SJSA1 (cell line): Measurements from ENCODE around the gene PPM1N. TPM values are rescaled to one million over a fixed set of nuclear protein-coding genes. Genes with fewer than 3 reads are reported as not detected.

Experiments
- DNase-seq, 2 experiments: peaks; one replicate each; pipeline ENCODE4 v3.0.0-alpha.2; 2015 to 2020; ENCODE audit warnings: low spot score in 2 of 2, low read depth in 1 of 2
- H3K27ac ChIP-seq: fragments of 250-450 bp; sonication (Bioruptor Pico); 2 replicates; pipeline ENCODE4 v1.5.1; 2020; ENCODE audit warnings: mild to moderate bottlenecking, moderate library complexity
- H3K27me3 ChIP-seq: fragments of 250-450 bp; sonication (Bioruptor Pico); replicated peaks from 2 replicates; pipeline ENCODE4 v1.5.1; 2020; ENCODE audit warnings: mild to moderate bottlenecking, moderate library complexity
- H3K36me3 ChIP-seq: fragments of 250-450 bp; sonication (Bioruptor Pico); 2 replicates; pipeline ENCODE4 v1.5.1; 2020; ENCODE audit warnings: mild to moderate bottlenecking
- H3K4me1 ChIP-seq: fragments of 250-450 bp; sonication (Bioruptor Pico); replicated peaks from 2 replicates; pipeline ENCODE4 v1.6.1; 2021; ENCODE audit warnings: mild to moderate bottlenecking
- H3K4me3 ChIP-seq: fragments of 250-450 bp; sonication (Bioruptor Pico); 2 replicates; pipeline ENCODE4 v1.5.1; 2020; ENCODE audit warnings: mild to moderate bottlenecking
- H3K9me3 ChIP-seq: fragments of 250-450 bp; sonication (Bioruptor Pico); replicated peaks from 2 replicates; pipeline ENCODE4 v1.5.1; 2020; ENCODE audit warnings: mild to moderate bottlenecking
- total RNA-seq: library from RNA; depleted of rRNA; stranded (reverse); fragments of >200 nt; shearing (Covaris generic); gene quantifications from 2 replicates; pipeline ENCODE4 v1.2.3, GENCODE V29; 2014; rRNA removed

PPM1N gene, protein sequence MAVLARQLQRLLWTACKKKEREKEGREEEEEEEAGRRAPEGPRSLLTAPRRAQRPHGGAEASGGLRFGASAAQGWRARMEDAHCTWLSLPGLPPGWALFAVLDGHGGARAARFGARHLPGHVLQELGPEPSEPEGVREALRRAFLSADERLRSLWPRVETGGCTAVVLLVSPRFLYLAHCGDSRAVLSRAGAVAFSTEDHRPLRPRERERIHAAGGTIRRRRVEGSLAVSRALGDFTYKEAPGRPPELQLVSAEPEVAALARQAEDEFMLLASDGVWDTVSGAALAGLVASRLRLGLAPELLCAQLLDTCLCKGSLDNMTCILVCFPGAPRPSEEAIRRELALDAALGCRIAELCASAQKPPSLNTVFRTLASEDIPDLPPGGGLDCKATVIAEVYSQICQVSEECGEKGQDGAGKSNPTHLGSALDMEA
- 0.29 TPM in 1 of 2 replicates, not detected in the other for total RNA-seq

DNA sequence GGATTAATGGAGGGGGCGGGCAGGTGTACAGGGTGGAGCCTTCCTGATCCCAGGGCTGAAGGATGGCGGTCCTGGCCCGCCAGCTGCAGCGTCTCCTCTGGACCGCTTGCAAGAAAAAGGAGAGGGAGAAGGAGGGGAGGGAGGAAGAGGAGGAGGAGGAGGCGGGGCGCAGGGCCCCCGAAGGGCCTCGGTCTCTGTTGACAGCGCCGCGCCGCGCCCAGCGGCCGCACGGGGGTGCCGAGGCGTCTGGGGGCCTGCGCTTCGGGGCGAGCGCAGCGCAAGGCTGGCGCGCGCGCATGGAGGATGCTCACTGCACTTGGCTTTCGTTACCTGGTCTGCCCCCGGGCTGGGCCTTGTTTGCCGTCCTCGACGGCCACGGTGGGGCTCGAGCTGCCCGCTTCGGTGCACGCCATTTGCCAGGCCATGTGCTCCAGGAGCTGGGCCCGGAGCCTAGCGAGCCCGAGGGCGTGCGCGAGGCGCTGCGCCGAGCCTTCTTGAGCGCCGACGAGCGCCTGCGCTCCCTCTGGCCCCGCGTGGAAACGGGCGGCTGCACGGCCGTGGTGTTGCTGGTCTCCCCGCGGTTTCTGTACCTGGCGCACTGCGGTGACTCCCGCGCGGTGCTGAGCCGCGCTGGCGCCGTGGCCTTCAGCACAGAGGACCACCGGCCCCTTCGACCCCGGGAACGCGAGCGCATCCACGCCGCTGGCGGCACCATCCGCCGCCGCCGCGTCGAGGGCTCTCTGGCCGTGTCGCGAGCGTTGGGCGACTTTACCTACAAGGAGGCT is at the start of gene PPM1N:
Gene PPM1N (plus strand): TSS at position 33 of the 785 bp plus-strand sequence. CDS start 30 bp downstream, at position 63.
- no peak for DNase-seq
- H3K9me3 ChIP-seq = 0 out of 2 replicates have a peak, but pooled peaks cover 8% of the 10 kb centered on the region
- H3K27ac ChIP-seq = no peak within 1 kb of the TSS
- peak within 1 kb of the TSS; percentile 54 for H3K4me3 ChIP-seq
- peaks cover 4% of the 10 kb centered on the region; the same call in 1 of the 2 replicates for H3K36me3 ChIP-seq
- H3K27me3 ChIP-seq = peaks cover 12% of the 10 kb centered on the region
- H3K4me1 ChIP-seq = peaks cover 24% of the 10 kb centered on the region

DNA sequence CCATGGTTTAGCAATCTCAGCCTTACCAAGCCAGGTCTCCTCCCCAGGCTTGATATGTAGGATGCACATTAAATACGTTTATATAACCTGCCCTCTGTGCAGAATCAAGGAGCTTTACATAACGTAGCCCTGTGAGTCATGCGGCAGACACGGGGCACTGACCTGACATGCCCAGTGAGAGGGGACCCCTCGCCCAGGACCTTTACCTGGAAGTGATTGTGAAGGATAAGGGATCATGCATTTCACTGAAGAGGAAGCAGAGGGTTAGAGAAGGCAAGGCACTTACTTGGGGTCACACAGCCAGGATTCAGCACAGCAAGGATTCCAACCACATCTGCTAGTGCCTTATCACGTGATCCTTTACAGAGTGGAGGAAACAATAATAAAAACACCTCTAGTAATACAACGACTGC is 49.4 kb upstream of the PPM1N start:
- H3K27me3 ChIP-seq = no peaks in the 10 kb centered on the region
- no peak overlapping the region for H3K4me3 ChIP-seq
- no peak for DNase-seq
- H3K4me1 ChIP-seq = peaks cover 43% of the 10 kb centered on the region
- H3K27ac ChIP-seq = no peak overlapping the region
- no peaks in the 10 kb centered on the region for H3K36me3 ChIP-seq
- H3K9me3 ChIP-seq = no peaks in the 10 kb centered on the region

DNA sequence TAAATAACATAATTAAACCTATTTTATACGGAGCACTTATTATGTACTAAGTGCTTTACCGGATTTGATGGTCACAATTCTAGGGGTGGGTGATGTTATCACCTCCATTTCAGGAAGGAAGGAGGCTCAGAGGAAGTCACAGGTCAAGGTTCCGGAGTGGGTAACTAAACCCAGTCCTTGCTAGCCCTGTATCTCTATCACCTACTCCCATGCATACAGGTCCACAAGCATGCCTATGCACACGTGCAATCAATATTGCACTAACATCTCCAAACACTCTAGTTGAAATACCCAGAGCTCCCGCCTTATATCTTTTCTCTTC is 48.3 kb upstream of the PPM1N start:
- peak overlapping the region; percentile 94 for H3K27ac ChIP-seq
- peak overlapping the region; percentile 45 for H3K4me3 ChIP-seq
- H3K36me3 ChIP-seq = no peaks in the 10 kb centered on the region
- no peaks in the 10 kb centered on the region for H3K9me3 ChIP-seq
- no peaks in the 10 kb centered on the region for H3K27me3 ChIP-seq
- H3K4me1 ChIP-seq = peaks cover 46% of the 10 kb centered on the region
- no peak for DNase-seq

DNA sequence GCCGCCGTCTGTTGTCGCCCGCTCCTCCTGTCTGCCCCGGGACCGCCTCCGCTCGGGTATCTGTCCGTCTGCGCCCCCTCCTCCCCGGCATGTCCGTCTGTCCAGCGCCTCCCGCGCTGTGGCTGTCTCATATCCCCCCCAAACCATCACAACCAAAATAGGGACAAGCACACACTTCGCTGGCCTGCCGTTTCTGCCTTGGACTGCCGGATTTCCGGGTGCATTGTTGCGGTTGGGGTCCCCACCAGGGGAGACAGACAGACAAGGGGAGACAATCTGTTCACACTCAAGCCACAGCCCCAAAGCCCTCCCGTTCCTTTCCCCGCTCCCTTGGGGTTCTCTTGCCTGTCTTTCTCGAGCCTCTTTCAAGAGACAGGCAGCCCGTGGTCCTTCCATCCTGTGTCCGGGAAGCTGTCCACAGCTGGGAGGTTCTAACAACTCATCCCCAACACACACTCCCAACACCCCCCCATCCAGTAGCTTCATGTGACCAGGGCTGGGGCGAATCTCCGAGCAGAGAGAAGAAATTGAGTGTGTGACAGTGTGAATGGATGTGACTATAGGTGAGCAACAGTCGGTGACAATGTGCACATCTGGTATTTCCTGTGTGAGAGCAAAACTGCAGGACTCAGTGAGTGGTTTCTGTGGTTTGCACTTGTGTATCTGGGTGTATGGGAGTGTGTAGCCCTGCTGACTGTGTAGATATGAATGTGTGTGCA is 47.0 kb upstream of the PPM1N start:
- H3K27ac ChIP-seq = peak overlapping the region; percentile 94
- DNase-seq = peak in 1 of 2 experiments; percentile 67
- H3K4me1 ChIP-seq = peaks cover 57% of the 10 kb centered on the region
- H3K27me3 ChIP-seq = no peaks in the 10 kb centered on the region
- no peaks in the 10 kb centered on the region for H3K36me3 ChIP-seq
- H3K4me3 ChIP-seq = peak overlapping the region; percentile 45
- no peaks in the 10 kb centered on the region for H3K9me3 ChIP-seq

DNA sequence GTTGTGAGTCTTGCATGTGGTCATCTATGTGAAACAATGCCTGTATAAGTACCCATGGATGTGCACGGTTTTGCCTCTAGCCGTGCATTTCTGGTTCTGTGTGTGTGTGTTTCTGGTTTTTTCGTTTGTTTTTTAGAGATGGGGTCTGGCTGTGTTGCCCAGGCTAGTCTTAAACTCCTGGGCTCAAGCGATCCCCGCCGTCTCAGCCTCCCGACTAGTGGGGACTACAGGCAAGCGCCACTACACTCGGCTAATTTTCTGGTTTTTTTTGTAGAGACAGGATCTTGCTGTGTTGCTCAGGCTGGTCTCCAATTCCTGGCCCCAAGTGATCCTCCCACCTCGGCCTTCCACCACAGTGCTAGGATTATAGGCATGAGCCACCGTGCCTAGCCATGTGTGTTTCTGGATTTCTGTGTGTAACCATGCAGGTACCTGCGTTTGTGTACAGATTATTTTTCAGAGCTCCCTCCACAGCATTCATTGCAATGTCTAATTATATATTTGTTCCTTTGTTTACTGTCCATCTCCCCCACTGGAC is 46.3 kb upstream of the PPM1N start:
- H3K27me3 ChIP-seq = no peaks in the 10 kb centered on the region
- peaks cover 62% of the 10 kb centered on the region for H3K4me1 ChIP-seq
- no peaks in the 10 kb centered on the region for H3K9me3 ChIP-seq
- H3K4me3 ChIP-seq = no peak overlapping the region
- no peaks in the 10 kb centered on the region for H3K36me3 ChIP-seq
- no peak for DNase-seq
- H3K27ac ChIP-seq = peak overlapping the region; percentile 94; the same call in 1 of the 2 replicates

DNA sequence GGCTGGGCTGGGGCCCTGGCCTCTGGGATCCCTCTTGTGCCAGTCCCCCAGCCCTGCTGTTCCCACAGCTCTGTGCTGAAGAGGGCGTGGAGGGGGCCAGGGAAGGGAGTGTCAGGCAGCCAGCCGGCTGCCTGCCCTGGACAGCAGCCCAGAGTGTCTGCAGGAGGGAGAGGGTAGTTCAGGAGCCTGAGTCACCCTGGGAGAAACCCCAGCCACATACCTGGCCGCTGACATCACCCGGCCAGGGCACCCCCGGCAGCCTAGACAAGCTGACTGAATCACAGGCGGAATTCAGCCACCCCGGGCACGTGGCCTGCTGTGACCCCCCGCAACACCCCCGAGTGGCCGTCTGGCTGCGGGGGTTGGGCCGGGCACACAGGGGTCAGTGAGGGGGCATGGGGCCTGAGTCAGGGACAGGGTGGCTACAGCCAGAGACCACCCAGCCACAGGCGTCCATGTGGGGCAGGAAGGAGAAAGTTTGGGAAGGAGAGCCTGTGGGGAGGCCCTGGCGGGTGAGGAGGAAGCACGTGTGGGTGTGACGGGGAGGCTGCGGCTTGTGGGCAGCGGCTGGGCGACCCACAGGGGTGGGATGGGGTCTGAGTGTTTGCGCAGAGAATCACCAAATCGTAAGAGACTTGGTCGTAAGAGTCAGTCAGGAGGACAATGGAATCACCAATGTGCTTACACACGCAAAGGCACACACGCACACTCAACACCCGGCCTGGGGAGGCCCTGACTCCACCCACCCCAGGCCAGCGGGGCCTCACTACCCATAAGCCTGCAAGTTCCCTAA is 42.3 kb upstream of the PPM1N start:
- no peaks in the 10 kb centered on the region for H3K9me3 ChIP-seq
- no peaks in the 10 kb centered on the region for H3K36me3 ChIP-seq
- peaks cover 57% of the 10 kb centered on the region for H3K4me1 ChIP-seq
- H3K27me3 ChIP-seq = no peaks in the 10 kb centered on the region
- peak overlapping the region; percentile 83 for H3K27ac ChIP-seq
- H3K4me3 ChIP-seq = no peak overlapping the region
- peak; percentile 99 for DNase-seq

DNA sequence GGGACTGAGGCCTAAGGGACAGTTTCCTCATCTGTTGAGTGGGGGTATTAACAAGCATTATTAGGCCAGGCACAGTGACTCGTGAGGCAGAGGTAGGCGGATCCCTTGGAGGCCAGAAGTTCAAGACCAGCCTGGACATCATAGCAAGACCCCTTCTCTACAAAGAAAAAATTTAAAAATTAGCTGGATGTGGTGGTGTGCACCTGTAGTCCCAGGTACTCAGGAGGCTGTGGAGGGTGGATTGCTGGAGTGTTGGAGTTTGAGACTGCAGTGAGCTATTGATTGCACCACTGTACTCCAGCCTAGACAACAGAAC is 41.8 kb upstream of the PPM1N start:
- Histone ChIP-seq H3K4me3 (no peak overlapping the region), H3K36me3 (no peaks in the 10 kb centered on the region)

DNA sequence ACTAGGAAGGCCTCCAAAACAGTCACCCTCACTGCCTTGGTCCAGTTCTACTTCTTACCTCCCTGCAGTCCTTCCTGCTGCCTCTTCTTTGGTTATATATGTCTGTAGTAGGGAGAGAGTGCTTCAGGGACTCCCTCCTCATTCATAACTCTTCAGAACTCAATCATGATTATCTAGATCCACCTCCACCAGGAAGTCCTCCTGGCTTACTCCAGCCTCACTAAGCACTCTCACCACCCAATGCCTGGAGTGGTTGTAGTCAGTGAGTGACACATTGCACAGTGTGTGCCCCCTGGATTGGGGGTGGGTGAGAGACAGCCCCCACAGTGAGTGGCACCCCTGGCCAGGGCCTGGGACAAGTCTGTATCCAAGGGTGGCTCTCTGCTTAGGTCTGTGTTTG is 40.5 kb upstream of the PPM1N start:
- no peak overlapping the region for H3K4me3 ChIP-seq
- no peak for DNase-seq
- H3K36me3 ChIP-seq = no peaks in the 10 kb centered on the region
- H3K4me1 ChIP-seq = peaks cover 38% of the 10 kb centered on the region
- H3K27me3 ChIP-seq = no peaks in the 10 kb centered on the region
- no peak overlapping the region for H3K27ac ChIP-seq
- no peaks in the 10 kb centered on the region for H3K9me3 ChIP-seq

More for the DNA sequence above, 41.8 kb upstream of the PPM1N start:
- DNase-seq = no peak
- no peaks in the 10 kb centered on the region for H3K27me3 ChIP-seq
- H3K27ac ChIP-seq = peak overlapping the region; percentile 83
- peaks cover 51% of the 10 kb centered on the region for H3K4me1 ChIP-seq
- no peaks in the 10 kb centered on the region for H3K9me3 ChIP-seq

DNA sequence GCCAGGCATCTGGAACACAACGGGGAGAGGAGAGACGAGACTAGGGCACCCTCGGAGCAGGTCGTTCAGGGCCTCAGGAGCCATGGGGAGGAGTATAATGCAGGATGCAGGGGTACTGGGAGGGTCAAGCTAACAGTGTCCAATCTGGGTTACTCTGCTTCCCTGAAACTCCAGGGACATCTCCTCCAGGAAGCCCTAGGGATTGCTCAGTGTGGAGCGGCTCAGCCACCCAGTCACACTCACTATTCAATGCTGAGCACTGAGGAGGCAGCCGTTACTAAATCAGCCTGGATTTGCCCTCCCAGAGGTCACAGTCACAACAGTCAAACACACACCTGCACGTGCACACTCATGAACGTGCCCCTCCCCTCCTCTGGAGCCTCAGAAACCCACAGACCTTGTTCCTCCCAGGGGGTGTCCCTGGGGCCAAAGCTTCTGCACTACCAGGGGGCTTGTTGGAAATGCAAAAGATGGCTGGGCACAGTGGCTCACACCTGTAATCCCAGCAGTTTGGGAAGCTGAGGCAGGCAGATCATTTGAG is 37.4 kb upstream of the PPM1N start:
- Histone ChIP-seq H3K9me3 (no peaks in the 10 kb centered on the region), H3K27ac (no peak overlapping the region), H3K27me3 (no peaks in the 10 kb centered on the region), H3K4me3 (no peak overlapping the region), H3K36me3 (no peaks in the 10 kb centered on the region), H3K4me1 (peaks cover 9% of the 10 kb centered on the region)
- no peak for DNase-seq

DNA sequence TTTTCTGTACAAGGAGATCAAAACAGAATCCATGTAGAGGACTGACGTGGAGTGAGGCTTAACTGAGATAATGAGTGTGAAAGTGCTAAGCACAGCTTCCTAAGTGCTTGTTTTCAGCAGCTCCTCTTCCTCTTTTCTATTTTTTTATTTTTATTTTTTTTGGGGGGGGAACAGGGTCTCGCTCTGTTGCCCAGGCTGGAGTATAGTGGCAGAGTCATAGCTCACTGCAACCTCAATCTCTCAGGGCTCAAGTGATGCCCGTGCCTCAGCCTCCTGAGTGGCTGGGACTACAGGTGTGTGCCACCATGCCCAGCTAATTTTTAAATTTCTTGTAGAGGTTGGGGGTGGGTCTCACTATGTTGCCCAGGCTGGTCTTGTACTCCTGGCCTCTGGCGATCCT is 36.1 kb upstream of the PPM1N start:
- no peak overlapping the region for H3K27ac ChIP-seq
- no peak for DNase-seq

DNA sequence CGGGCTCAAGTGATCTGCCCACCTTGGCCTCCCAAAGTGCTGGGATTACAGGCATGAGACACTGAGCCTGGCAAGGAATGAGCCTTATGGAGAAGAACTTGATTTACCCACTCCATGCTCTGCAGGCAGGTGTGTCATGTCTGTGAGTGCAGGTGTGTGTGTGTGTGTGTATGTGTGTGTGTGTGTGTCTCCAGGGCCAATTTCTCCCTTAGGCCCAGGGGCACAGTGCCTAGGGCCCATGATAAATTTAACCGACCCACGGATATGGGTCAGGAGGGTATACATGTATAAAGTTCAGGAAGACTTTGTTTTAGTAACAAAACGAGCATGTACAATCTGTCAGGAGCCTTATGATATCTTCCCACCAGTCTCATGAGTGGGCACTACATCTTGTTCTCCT is 35.0 kb upstream of the PPM1N start:
- H3K27me3 ChIP-seq = no peaks in the 10 kb centered on the region
- no peak for DNase-seq
- no peaks in the 10 kb centered on the region for H3K36me3 ChIP-seq
- no peak overlapping the region for H3K4me3 ChIP-seq
- peaks cover 3% of the 10 kb centered on the region for H3K4me1 ChIP-seq
- no peak overlapping the region for H3K27ac ChIP-seq
- H3K9me3 ChIP-seq = no peaks in the 10 kb centered on the region

More for the DNA sequence above, 36.1 kb upstream of the PPM1N start:
- H3K27me3 ChIP-seq = no peaks in the 10 kb centered on the region
- no peak overlapping the region for H3K4me3 ChIP-seq
- no peaks in the 10 kb centered on the region for H3K4me1 ChIP-seq
- no peaks in the 10 kb centered on the region for H3K36me3 ChIP-seq
- H3K9me3 ChIP-seq = no peaks in the 10 kb centered on the region

DNA sequence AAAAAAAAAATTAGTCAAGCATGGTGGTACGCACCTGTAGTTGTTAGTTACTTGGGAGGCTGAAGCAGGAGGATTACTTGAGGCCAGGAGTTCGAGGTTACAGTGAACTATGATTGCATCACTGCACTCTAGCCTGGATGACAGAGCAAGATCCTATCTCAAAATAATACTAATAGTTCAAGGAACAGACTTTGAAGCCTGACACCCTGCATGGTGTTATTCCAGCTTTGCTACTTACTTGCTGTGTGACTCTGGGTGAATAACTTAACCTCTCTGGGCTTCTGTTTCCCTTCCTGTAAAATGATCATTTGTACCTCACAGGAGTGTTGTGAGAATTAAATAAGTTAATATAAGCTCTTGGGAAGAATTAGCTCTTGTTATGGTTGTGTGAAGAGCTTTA is 34.0 kb upstream of the PPM1N start:
- H3K4me3 ChIP-seq = no peak overlapping the region
- DNase-seq = no peak
- no peak overlapping the region for H3K27ac ChIP-seq
- H3K36me3 ChIP-seq = no peaks in the 10 kb centered on the region
- H3K27me3 ChIP-seq = no peaks in the 10 kb centered on the region
- no peaks in the 10 kb centered on the region for H3K9me3 ChIP-seq
- peaks cover 10% of the 10 kb centered on the region for H3K4me1 ChIP-seq
